ENCODE results near the gene C2orf72.

Gene C2orf72

DNA sequence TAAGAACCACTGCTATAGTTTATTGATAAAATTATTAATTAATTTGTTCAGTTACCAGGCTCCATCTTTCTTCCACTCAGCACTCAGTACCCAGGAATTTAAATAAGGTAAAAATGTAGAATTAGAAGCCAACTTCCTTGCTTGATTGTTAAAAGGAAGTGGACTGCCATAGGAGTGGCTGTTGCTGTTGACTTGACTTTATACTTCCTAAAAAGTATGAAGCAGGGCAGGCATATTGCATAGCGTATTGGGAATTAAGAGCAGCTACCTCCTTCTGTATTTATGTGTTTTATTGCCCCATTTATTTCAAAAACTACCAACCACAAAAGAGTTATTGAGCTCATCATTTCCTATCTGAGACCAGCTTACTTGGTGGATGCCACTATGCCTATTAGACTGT is 47.2 kb downstream of the C2orf72 start:
- no peak for DNase-seq

DNA sequence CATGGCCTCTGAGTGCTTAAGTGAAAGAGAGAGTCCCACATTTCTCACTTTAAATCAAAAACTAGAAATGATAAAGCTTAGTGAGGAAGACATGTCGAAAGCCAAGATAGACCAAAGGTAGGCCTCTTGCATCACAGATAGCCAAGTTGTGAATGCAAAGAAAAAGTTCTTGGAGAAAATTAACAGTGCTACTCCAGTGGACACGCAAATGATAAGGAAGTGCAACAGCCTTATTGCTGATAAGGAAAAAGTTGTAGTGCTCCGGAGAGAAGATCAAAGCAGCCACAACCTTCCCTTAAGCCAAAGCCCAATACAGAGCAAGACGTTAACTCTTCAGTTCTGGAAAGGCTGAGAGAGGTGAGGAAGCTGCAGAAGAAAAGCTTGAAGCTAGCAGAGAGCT is 51.4 kb downstream of the C2orf72 start:
- no peak for DNase-seq

DNA sequence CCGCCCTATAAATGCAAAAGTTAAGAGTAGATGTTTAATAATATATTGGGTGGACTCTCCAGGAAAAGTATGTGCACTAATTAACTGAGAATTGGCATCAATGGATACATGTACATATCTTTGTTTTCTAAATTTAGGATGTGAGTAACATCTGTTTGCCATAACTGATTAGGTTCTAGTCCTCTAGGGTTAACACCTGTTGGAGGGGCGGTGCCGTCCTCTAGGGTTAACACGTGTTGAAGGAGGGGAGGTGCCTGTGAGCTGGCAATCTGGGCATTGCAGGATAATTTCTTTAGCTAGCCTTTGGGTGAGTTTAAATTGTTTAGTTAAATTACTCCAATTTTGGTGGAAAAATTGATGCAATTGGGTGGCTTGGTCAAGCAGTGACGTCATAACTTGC is 56.6 kb downstream of the C2orf72 start:
- DNase-seq, result no peak

DNA sequence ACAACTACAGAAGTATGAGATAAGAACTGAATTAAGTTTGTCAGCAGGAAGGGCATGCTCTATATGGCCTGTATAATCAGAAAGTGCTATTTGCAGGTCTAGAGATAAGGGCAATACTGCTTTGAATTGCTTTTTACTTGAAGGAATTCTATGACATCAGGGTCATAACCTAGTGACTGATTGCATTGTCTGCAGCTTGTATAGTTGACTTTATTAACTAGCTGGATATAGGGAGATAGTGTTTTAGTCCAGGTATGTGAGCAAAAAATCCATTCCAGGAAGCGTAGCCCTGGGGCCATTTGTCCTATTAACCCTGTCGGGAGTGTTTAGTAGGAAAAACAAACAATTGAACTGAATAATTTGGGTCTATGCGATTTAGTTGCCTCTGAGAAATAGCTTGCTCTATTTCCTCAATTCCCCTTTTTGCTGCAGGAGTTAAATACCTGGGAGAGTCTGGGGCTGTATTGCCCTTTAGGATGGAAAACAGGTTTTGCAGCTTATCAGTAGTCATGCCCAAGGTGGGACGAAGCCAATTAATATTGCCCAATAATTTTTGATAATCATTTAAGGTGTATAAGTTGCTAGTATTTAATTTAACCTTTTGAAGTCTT is 57.5 kb downstream of the C2orf72 start:
- DNase-seq, result no peak

All from T-helper 9 cell (primary cell).